ENCODE data around the gene RABEP1.

Gene RABEP1

DNA sequence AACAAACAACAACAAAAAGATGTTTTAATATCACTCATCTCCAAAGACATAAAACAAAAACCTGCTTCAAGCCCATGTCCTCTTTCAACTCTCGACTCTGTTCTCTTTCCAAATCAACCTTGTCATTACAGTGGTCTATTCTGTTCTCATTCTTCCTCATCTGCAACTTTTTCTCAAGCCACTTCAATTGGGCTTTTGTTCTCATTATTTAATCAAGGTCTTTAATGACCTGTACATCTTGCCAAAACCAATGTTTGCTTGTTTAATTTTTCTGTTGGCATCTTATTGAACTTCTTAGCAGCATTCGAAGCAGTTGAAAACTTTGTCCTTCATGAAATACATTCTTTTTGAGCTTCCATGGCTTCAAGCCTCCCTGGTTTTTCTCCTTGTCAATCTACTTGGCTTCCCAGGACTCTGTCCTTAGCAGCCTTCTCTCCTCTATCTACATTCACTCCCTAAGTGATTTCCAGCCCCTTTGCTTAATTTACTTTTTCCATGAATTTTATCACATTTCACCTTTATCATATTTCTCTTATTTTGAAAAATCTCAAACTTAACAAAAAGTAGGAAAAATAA is 19.6 kb upstream of the RABEP1 start:
- Histone ChIP-seq H3K9ac (no peak overlapping the region), H3K4me3 (no peak overlapping the region), H3K27me3 (no peaks in the 10 kb centered on the region), H4K20me1 (no peaks in the 10 kb centered on the region), H3K9me3 (replicated peaks in 1 of 11) (no peaks in the 10 kb centered on the region; a peak in 1 of 22 replicates), H3K27ac (no peak overlapping the region), H3K36me3 (no peaks in the 10 kb centered on the region), H3K4me1 (peaks cover 0 to 10% (median 0%) of the 10 kb centered on the region in 10 experiments; a peak in 6 of 20 replicates), H3K4me2 (no peak overlapping the region)
- TF ChIP-seq Cebpa-rat (IDR thresholded peaks at IDR 0.05): no peak

DNA sequence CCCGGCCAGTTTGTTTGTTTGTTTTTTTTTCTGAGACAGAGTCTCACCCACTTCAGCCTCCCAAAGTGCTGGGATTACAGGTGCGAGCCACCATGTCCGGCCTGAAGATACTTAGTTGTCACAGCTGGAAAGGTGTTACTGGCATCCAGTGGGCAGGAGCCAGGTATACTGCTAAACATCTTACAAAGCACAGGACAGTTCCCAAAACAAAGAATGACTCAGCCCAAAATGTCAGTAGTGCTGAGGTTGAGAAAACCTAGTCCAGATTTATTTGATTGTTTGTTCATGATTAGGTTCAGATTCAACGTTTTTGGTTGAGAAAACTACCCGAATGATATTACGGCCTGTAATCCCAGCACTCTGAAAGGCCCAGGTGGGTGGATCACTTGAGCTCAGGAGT is 18.6 kb upstream of the RABEP1 start:
- no peaks in the 10 kb centered on the region; a peak in 1 of 22 replicates for H3K9me3 ChIP-seq (replicated peaks in 1 of 11)
- no peak overlapping the region for H3K4me2 ChIP-seq
- H3K27me3 ChIP-seq: no peaks in the 10 kb centered on the region
- no peak overlapping the region for H3K27ac ChIP-seq
- H4K20me1 ChIP-seq: no peaks in the 10 kb centered on the region
- peaks cover 0 to 10% (median 0%) of the 10 kb centered on the region in 10 experiments; a peak in 5 of 20 replicates for H3K4me1 ChIP-seq
- H3K4me3 ChIP-seq: no peak overlapping the region
- no peak overlapping the region for H3K9ac ChIP-seq
- no peaks in the 10 kb centered on the region for H3K36me3 ChIP-seq
- TF ChIP-seq Cebpa-rat (IDR thresholded peaks at IDR 0.05): no peak

DNA sequence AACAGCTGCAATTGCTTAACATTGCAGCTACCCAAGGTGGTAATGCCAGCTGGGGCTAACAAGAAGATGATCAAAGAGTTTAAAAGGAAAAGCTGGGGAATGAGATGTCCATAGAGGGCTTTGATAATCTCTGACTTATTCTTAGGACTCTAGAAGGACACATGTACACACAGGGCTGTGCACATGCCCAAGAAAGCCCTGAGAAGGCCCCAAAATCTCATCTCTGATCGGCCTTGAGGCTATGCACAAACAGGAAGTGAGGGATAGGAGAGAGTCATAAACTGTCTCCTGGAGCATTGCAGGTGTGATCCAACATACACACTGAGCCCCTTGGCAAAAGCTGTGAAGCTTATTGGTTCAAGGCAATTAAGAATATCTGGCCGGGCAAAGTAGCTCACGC is 17.2 kb upstream of the RABEP1 start:
- Histone ChIP-seq H3K27me3 (no peaks in the 10 kb centered on the region), H3K36me3 (no peaks in the 10 kb centered on the region), H3K4me1 (peaks cover 0 to 10% (median 0%) of the 10 kb centered on the region in 10 experiments; a peak in 5 of 20 replicates), H3K9ac (no peak overlapping the region), H3K4me3 (no peak overlapping the region), H4K20me1 (no peaks in the 10 kb centered on the region), H3K27ac (no peak overlapping the region), H3K4me2 (peak overlapping the region in 3 of 11 experiments; percentile 3 to 18 (median 9); a peak in 2 of 22 replicates), H3K9me3 (replicated peaks in 1 of 11) (no peaks in the 10 kb centered on the region; a peak in 1 of 22 replicates)
- no peak for TF ChIP-seq Cebpa-rat (IDR thresholded peaks at IDR 0.05)

DNA sequence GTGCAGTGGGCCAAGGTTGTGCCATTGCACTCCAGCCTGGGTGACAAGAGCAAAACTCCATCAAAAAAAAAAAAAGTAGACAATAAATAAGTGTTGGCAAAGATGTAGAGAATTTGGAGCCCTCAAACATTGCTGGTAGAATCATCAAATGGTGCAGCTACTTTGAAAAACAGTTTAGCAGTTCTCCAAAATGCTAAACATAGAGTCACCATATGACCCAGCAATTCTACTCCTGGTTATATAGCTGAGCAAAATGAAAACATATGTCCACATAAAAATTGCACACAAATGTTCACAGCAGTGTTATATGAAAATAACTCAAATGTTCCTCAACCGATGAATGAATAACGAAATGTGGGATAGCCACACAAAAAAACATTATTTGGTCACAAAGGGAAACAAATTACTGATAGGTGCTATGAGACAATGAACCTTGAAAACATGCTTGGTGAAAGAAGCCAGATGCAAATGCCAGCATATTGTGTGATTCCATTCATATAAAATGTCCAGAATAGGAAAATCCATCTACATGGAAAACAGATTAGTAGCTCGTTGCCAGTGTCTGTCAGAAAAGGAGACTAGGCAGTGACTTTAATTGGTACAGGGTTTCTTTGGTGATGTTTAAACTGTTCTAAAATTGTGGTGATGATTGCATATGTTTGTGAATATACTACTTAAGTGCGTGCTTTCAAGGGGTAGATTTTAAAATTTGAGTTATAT is 12.7 kb upstream of the RABEP1 start:
- no peak for TF ChIP-seq Cebpa-rat (IDR thresholded peaks at IDR 0.05)
- no peak overlapping the region for H3K27ac ChIP-seq

DNA sequence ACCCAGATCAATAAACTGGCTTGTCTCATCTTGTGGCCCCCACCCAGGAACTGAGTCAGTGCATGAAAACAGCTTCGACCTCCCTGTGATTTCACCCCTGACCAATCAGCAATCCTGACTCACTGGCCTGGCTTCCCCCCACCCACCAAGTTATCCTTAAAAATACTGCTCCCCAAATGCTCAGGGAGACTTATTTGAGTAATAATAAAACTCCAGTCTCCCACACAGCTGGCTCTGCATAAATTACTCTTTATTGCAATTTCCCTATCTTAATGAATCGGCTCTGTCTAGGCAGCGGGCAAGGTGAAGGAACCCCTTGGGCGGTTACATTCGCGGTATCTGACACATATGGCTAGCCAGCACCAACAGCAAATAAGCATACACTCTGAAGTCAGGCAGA is 9.8 kb upstream of the RABEP1 start:
- Histone ChIP-seq H3K9ac (no peak overlapping the region), H3K4me3 (no peak overlapping the region), H3K4me2 (no peak overlapping the region; a peak in 1 of 22 replicates), H3K4me1 (no peaks in the 10 kb centered on the region), H3K9me3 (replicated peaks in 1 of 11) (no peaks in the 10 kb centered on the region), H3K27me3 (no peaks in the 10 kb centered on the region), H4K20me1 (no peaks in the 10 kb centered on the region), H3K36me3 (no peaks in the 10 kb centered on the region), H3K27ac (no peak overlapping the region)
- no peak for TF ChIP-seq Cebpa-rat (IDR thresholded peaks at IDR 0.05)

More for the DNA sequence above, 12.7 kb upstream of the RABEP1 start:
- Histone ChIP-seq H3K9ac (no peak overlapping the region), H3K4me2 (no peak overlapping the region), H3K4me1 (peaks cover 0 to 9% (median 0%) of the 10 kb centered on the region in 10 experiments; a peak in 5 of 20 replicates), H4K20me1 (no peaks in the 10 kb centered on the region), H3K27me3 (no peaks in the 10 kb centered on the region), H3K9me3 (replicated peaks in 1 of 11) (no peaks in the 10 kb centered on the region; a peak in 1 of 22 replicates), H3K36me3 (no peaks in the 10 kb centered on the region), H3K4me3 (no peak overlapping the region)

DNA sequence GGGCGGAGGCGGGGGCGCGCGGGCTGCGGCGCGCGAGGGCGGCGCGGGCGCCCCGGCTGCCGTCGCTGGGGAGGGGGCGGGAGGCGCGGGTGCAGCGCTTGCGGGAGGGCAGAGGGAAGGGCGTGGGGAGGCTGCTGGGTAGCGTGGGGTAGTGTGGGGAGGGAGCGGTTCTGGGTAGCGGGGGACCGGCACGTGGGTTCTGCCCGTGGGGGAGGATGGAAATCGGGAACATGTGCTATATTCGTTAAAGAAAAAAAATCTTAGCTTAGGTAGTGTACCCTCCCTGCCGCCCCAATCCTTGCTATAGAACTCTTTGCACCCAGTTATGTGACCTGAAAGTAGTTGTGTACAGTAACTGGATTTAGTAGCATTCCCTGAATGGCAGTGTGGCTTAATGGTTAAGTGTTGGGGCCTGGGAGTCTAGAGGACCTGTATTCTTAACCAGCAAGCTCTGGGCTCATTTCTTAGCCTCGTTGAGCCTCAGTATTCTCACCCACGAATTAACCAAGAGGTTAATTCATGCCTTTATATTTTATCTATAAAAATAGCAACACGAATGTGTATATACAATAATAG is 646 bp downstream of the RABEP1 start:
- Histone ChIP-seq H3K9ac (peak overlapping the region; percentile 88 to 98 (median 95)), H3K4me2 (peak overlapping the region; percentile 79 to 96 (median 90)), H3K36me3 (peaks cover 0 to 34% (median 26%) of the 10 kb centered on the region in 11 experiments; a peak in 16 of 22 replicates), H4K20me1 (peaks cover 39 to 52% (median 51%) of the 10 kb centered on the region in 11 experiments; a peak in 21 of 22 replicates), H3K4me3 (peak overlapping the region; percentile 73 to 96 (median 89)), H3K9me3 (replicated peaks in 1 of 11) (no peaks in the 10 kb centered on the region), H3K27me3 (no peaks in the 10 kb centered on the region), H3K27ac (peak overlapping the region; percentile 87 to 97 (median 93)), H3K4me1 (peaks cover 22 to 38% (median 29%) of the 10 kb centered on the region in 10 experiments)
- TF ChIP-seq Cebpa-rat (IDR thresholded peaks at IDR 0.05): no peak

DNA sequence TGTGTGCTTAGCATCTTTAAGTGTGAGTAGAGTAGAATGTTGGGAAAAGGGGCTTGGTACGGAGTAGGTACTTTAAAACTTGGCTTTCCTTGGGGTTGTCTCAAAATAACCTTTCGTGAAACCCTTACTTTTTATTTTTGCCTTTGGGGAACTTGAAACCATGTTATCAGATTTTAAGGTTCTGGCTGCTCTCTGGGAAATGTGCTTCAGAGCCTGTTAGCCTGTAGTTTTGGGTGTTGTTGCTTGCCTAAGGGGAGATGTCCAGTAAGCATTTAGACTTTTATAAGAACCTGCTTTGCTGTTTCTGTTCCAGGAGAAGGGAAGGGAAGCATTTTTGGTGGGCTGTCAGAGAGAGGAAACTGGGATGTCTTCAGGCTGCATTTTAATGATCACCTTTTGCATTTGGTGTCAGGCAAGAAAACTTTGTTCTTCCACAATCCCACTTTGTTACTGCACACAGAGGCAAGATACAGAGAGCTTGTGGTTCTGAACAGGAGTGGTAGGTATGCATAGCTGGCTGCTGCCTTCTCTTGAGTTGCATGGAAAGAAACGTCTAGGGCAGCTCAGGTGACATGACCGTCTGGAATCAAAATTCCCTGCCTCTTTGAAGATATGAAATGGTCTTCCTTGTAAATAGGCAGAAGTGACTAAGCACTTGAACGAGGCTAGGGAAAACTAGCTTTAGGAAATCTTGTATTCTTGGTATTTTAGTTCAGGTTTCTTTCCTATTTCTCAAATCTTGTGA is 1.7 kb downstream of the RABEP1 start:
- Histone ChIP-seq H3K9ac (peak overlapping the region; percentile 88 to 98 (median 95)), H3K27me3 (no peaks in the 10 kb centered on the region), H3K4me3 (peak overlapping the region; percentile 73 to 96 (median 89)), H3K27ac (peak overlapping the region in 9 of 11 experiments; percentile 87 to 97 (median 93); a peak in 14 of 22 replicates), H3K36me3 (peaks cover 0 to 38% (median 26%) of the 10 kb centered on the region in 11 experiments; a peak in 16 of 22 replicates), H4K20me1 (peaks cover 49 to 62% (median 61%) of the 10 kb centered on the region in 11 experiments; a peak in 21 of 22 replicates), H3K4me2 (peak overlapping the region; percentile 79 to 96 (median 90)), H3K4me1 (peaks cover 31 to 47% (median 37%) of the 10 kb centered on the region in 10 experiments), H3K9me3 (replicated peaks in 1 of 11) (no peaks in the 10 kb centered on the region)
- no peak for TF ChIP-seq Cebpa-rat (IDR thresholded peaks at IDR 0.05)

DNA sequence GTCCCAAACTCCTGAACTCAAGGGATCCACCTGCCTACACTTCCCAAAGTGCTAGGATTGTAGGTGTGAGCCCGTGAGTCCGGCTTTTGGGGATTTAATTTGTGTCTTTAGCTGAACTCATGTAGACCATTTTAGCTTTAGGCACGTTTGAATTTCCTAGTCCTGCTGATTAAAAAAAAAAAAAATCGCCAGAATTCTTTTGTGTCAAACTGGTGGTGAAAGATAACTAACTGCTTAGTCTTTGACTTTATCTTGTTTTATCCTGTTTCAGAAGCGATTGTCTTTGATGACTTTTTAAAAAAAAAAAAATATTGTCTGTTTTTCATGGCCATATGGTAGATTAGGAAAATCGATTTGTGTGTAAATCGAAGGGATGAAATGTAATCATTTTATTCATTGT is 2.6 kb downstream of the RABEP1 start:
- TF ChIP-seq Cebpa-rat (IDR thresholded peaks at IDR 0.05): no peak
- H3K27me3 ChIP-seq: no peaks in the 10 kb centered on the region
- H3K27ac ChIP-seq: no peak overlapping the region
- peaks cover 0 to 40% (median 28%) of the 10 kb centered on the region in 11 experiments; a peak in 16 of 22 replicates for H3K36me3 ChIP-seq
- H3K9me3 ChIP-seq (replicated peaks in 1 of 11): no peaks in the 10 kb centered on the region
- H3K4me1 ChIP-seq: peaks cover 36 to 52% (median 44%) of the 10 kb centered on the region in 10 experiments
- H3K4me2 ChIP-seq: peak overlapping the region; percentile 79 to 96 (median 90)
- H4K20me1 ChIP-seq: peaks cover 51 to 71% (median 70%) of the 10 kb centered on the region in 11 experiments; a peak in 21 of 22 replicates
- H3K9ac ChIP-seq: peak overlapping the region in 7 of 11 experiments; percentile 88 to 98 (median 95); a peak in 4 of 22 replicates
- H3K4me3 ChIP-seq: no peak overlapping the region

Data from BLaER1 treated with 17β-estradiol and CSF1 and Interleukin-3, amounts not matched to agents 10 nM and 100 nM (cell line).